SH-SY5Y (cell line): ENCODE data around the gene KISS1.

Experiments
- GATA2 ChIP-seq: IDR thresholded peaks from 2 replicates; pipeline ENCODE4 v1.6.1; 2011; ENCODE audit warnings: mild to moderate bottlenecking, low read depth, low read length
- GATA3 ChIP-seq: IDR thresholded peaks from 2 replicates; pipeline ENCODE4 v1.6.1; 2011; ENCODE audit warnings: low read depth, mild to moderate bottlenecking, low read length, moderate library complexity

The KISS1 gene

GRCh38 chr1:204222764-204223055 lies 26.4 kb upstream of the KISS1 start:
- TF ChIP-seq GATA3 (no peak), GATA2 (no peak)

- TF ChIP-seq GATA3 (no peak), GATA2 (no peak)
These were observed 25.9 kb upstream of the KISS1 start for GRCh38 chr1:204222006-204222763.

GRCh38 chr1:204221271-204221670 lies 25.0 kb upstream of the KISS1 start:
- no peak for TF ChIP-seq GATA3
- TF ChIP-seq GATA2 = no peak

GRCh38 chr1:204219971-204220616 lies 23.8 kb upstream of the KISS1 start:
- TF ChIP-seq GATA2 (no peak), GATA3 (no peak)

- TF ChIP-seq GATA2 (no peak), GATA3 (no peak)
These were observed 22.3 kb upstream of the KISS1 start for GRCh38 chr1:204218552-204218951.

- peak; percentile 34; the same call in 1 of the 2 replicates for TF ChIP-seq GATA2
- no peak for TF ChIP-seq GATA3
These were observed 21.3 kb upstream of the KISS1 start for GRCh38 chr1:204217648-204218000.

GRCh38 chr1:204216880-204217647 lies 20.8 kb upstream of the KISS1 start:
- TF ChIP-seq GATA3 = no peak
- TF ChIP-seq GATA2 = no peak

GRCh38 chr1:204216236-204216635 lies 19.9 kb upstream of the KISS1 start:
- TF ChIP-seq GATA3 (no peak), GATA2 (no peak)

- TF ChIP-seq GATA3 = no peak
- TF ChIP-seq GATA2 = no peak
These were observed 17.7 kb upstream of the KISS1 start, which contains the start of gene GOLT1A for GRCh38 chr1:204213668-204214662. TSS of gene GOLT1A (minus strand) at chr1:204213988. CDS start at chr1:204213906, 82 bp downstream.

- TF ChIP-seq GATA2 (no peak), GATA3 (no peak)
These were observed 16.4 kb upstream of the KISS1 start for GRCh38 chr1:204212715-204213114.

- no peak for TF ChIP-seq GATA3
- TF ChIP-seq GATA2 = no peak
These were observed 14.8 kb upstream of the KISS1 start for GRCh38 chr1:204211046-204211445.

GRCh38 chr1:204207136-204207616 lies 10.9 kb upstream of the KISS1 start:
- TF ChIP-seq GATA3 (no peak), GATA2 (no peak)

- no peak for TF ChIP-seq GATA2
- no peak for TF ChIP-seq GATA3
These were observed 9.8 kb upstream of the KISS1 start for GRCh38 chr1:204206121-204206520.
